K562 (cell line): ENCODE results near the gene ASIC1. TPM values are rescaled to one million over a fixed set of nuclear protein-coding genes. Genes with fewer than 3 reads are reported as not detected.

Experiments
- ATAC-seq: fragments of 200-7000 bp; cut with Tn5 transposase; 3 replicates; pipeline ENCODE4 v1.9.1; 2020; ENCODE audit warnings: moderate library complexity
- BruUV-seq: library from RNA; stranded (reverse); fragments of 400-500 nt; replicated peaks from 2 replicates; lab custom pipeline; 2021; lab: Mats Ljungman, UMichigan
- CTCF ChIA-PET: fragments of 300-600 bp; formaldehyde crosslinking; extraction: SDS; loops from one replicate; lab custom pipeline; 2021; ENCODE audit warnings: low intra/inter-chr PET ratio; lab: Yijun Ruan, JAX
- POLR2A ChIA-PET: fragments of 300-600, 350-650 bp; sonication (Branson Sonifier 250); formaldehyde crosslinking; extraction: SDS; loops from one replicate; lab custom pipeline; 2021; ENCODE audit warnings: antibody characterized with exemption, inconsistent platforms; lab: Yijun Ruan, JAX
- DNase-seq, 4 experiments: peaks; one replicate each; pipeline versions ENCODE4 v3.0.0 to v3.0.0-alpha.2; 2011 to 2018; ENCODE audit warnings: low spot score in 3 of 4, mixed read lengths in 3 of 4; ENCODE audit errors: extremely low read depth in 1 of 4
- FAIRE-seq: peaks from 2 replicates; lab custom pipeline; 2011; peaks lifted over from hg19 to GRCh38; lab: Jason Lieb, UNC
- H2AFZ ChIP-seq: 2 replicates; pipeline ENCODE4 v1.6.0; 2011; ENCODE audit warnings: low read depth, low read length, control low read depth, inconsistent platforms
- H3K27ac ChIP-seq: fragments of 200-600 bp; 3 replicates; pipeline ENCODE4 v1.8.0; 2011; ENCODE audit warnings: low read depth, mild to moderate bottlenecking, control low read depth, inconsistent platforms, low read length, moderate library complexity, mixed read lengths; ENCODE audit errors: extremely low read depth
- H3K27me3 ChIP-seq, 2 experiments: fragments of 300-600 bp in 1 of 2; 2 replicates in 1 of 2; 3 replicates in 1 of 2; pipeline versions ENCODE4 v1.6.0 to v1.8.0; 2011; ENCODE audit warnings: inconsistent platforms in 2 of 2, low read length in 2 of 2, mild to moderate bottlenecking in 1 of 2, mixed read lengths in 1 of 2, moderate library complexity in 1 of 2; ENCODE audit not compliant: control insufficient read depth in 2 of 2, insufficient read depth in 2 of 2
- H3K36me3 ChIP-seq: fragments of 300-600 bp; 3 replicates; pipeline ENCODE4 v1.8.0; 2011; ENCODE audit warnings: mild to moderate bottlenecking, low read length, inconsistent platforms; ENCODE audit not compliant: control insufficient read depth, insufficient read depth
- H3K4me1 ChIP-seq, 2 experiments: fragments of 200-600 bp in 1 of 2; replicated peaks in 1 of 2; 2 replicates in 1 of 2; 3 replicates in 1 of 2; pipeline versions ENCODE4 v1.5.1 to v1.8.0; 2011; ENCODE audit warnings: inconsistent platforms in 2 of 2, low read length in 2 of 2, mild to moderate bottlenecking in 1 of 2, mixed read lengths in 1 of 2, moderate library complexity in 1 of 2; ENCODE audit not compliant: control insufficient read depth in 2 of 2, insufficient read depth in 2 of 2
- H3K4me2 ChIP-seq: 2 replicates; pipeline ENCODE4 v1.6.1; 2011; ENCODE audit warnings: low read length, control low read depth, inconsistent platforms, mixed read lengths; ENCODE audit not compliant: insufficient read depth
- H3K4me3 ChIP-seq: fragments of 200-600 bp; sonication (generic), shearing (Covaris generic); 2 replicates; pipeline ENCODE4 v1.5.1; 2016; ENCODE audit warnings: control low read depth, inconsistent platforms
- H3K79me2 ChIP-seq: fragments of 200-600 bp; 3 replicates; pipeline ENCODE4 v1.8.0; 2011; ENCODE audit warnings: low read length, inconsistent platforms; ENCODE audit not compliant: control insufficient read depth, insufficient read depth
- H3K9ac ChIP-seq, 2 experiments: 2 replicates each; pipeline versions ENCODE4 v1.6.0 to v1.6.1; 2011; ENCODE audit warnings: low read depth in 2 of 2, low read length in 2 of 2, control low read depth in 1 of 2, inconsistent platforms in 1 of 2, mild to moderate bottlenecking in 1 of 2, mixed read lengths in 1 of 2; ENCODE audit not compliant: insufficient read depth in 1 of 2
- H3K9me1 ChIP-seq: one replicate; pipeline ENCODE4 v1.6.0; 2011; ENCODE audit warnings: inconsistent platforms, mild to moderate bottlenecking, low read length, moderate library complexity; ENCODE audit not compliant: control insufficient read depth, insufficient read depth
- H3K9me3 ChIP-seq: replicated peaks from 2 replicates; pipeline ENCODE4 v1.5.1; 2011; ENCODE audit warnings: low read depth, low read length, inconsistent platforms; ENCODE audit not compliant: control insufficient read depth, insufficient read depth
- H4K20me1 ChIP-seq: replicated peaks from 2 replicates; pipeline ENCODE4 v1.6.1; 2011; ENCODE audit warnings: low read length, inconsistent platforms, mixed read lengths; ENCODE audit not compliant: control insufficient read depth, insufficient read depth
- BCL6 ChIP-seq: fragments of 250-450 bp; sonication (Bioruptor Pico); IDR thresholded peaks from 2 replicates; pipeline ENCODE4 v1.4.0; 2020
- HINFP ChIP-seq: fragments of 450-650 bp; conservative IDR thresholded peaks from 2 replicates; pipeline ENCODE4 v1.6.1; 2016; ENCODE audit warnings: missing genetic modification characterization, low read depth, mild to moderate bottlenecking, control low read depth, missing compliant biosample characterization
- HMG20B ChIP-seq: fragments of 250-450 bp; sonication (Bioruptor Pico); IDR thresholded peaks from 2 replicates; pipeline ENCODE4 v1.5.0; 2021; ENCODE audit warnings: mild to moderate bottlenecking
- TCF7 ChIP-seq: sonication (generic); IDR thresholded peaks from 2 replicates; pipeline ENCODE4 v1.6.1; 2016; ENCODE audit warnings: antibody characterized with exemption, borderline replicate concordance
- YY1 ChIP-seq, 3 experiments: IDR thresholded peaks; 2 replicates each; pipeline ENCODE4 v1.6.1; 2011; ENCODE audit warnings: low read length in 2 of 3, mild to moderate bottlenecking in 2 of 3, moderate library complexity in 2 of 3, borderline replicate concordance in 1 of 3, control low read depth in 1 of 3, low read depth in 1 of 3; ENCODE audit not compliant: insufficient read depth in 3 of 3, insufficient replicate concordance in 2 of 3, control insufficient read depth in 1 of 3, insufficient read length in 1 of 3; ENCODE audit errors: extremely low read depth in 1 of 3
- ZNF3 ChIP-seq: fragments of 250-450 bp; sonication (Bioruptor Pico); IDR thresholded peaks from 2 replicates; pipeline ENCODE4 v1.5.0; 2021; ENCODE audit warnings: mild to moderate bottlenecking, moderate library complexity
- WGBS: fragments of 100-300 bp; shearing (Covaris generic); methylation state at CpG from one replicate; pipeline ENCODE4 v1.1.6; 2016; ENCODE audit warnings: low coverage, mixed read lengths; ENCODE audit not compliant: insufficient coverage; ENCODE audit errors: missing lambda C conversion rate; 5-methylcytosine and 5-hydroxymethylcytosine counted together
- in situ Hi-C: fragments of 300-500 bp; cut with MboI; formaldehyde crosslinking; loops from 4 replicates; pipeline ENCODE4 v1.15.0; 2018; ENCODE audit warnings: inconsistent platforms, mixed read lengths
- intact Hi-C: fragments of 100-400 bp; cut with micrococcal nuclease; formaldehyde crosslinking; loops from 2 replicates; pipeline ENCODE4 v1.14.2; 2022
- polyA plus RNA-seq, 8 experiments: library from polyadenylated mRNA; depleted of rRNA in 4 of 8; stranded (reverse) in 5 of 8; unstranded in 3 of 8; fragments of >200 nt; fragmentation: Nextera tagmentation in 2 of 8; fragmentation: Illumina TruSeq in 1 of 8; extraction: Ambion mirVana in 2 of 8; extraction: Trizol in 1 of 8; gene quantifications; 2 replicates each; pipeline versions ENCODE4 v1.2.1 to v1.2.3, GENCODE V29; 2011 to 2014; ENCODE audit warnings: inconsistent platforms in 1 of 8, missing spikeins in 1 of 8
- total RNA-seq, 7 experiments: library from RNA; depleted of rRNA in 6 of 7; stranded (reverse); fragments of >200 nt in 6 of 7; fragmentation: Illumina TruSeq in 2 of 7; extraction: Trizol in 2 of 7; gene quantifications; 2 replicates each; pipeline versions ENCODE4 v1.2.1 to v1.2.3, GENCODE V29; 2011 to 2021; ENCODE audit warnings: low replicate concordance in 1 of 7
- TF ChIP-seq, protein P1 (sequence below): fragments of 250-450 bp; sonication (Bioruptor Pico); IDR thresholded peaks from 2 replicates; pipeline ENCODE4 v1.5.0; 2021
- TF ChIP-seq, protein P2 (sequence below): fragments of 200-800 bp; sonication (Bioruptor generic); IDR thresholded peaks from 2 replicates; pipeline ENCODE4 v1.6.1; 2016; ENCODE audit warnings: missing genetic modification characterization, missing compliant biosample characterization
- TF ChIP-seq, protein P3 (sequence below): fragments of 200-800 bp; sonication (Bioruptor generic); IDR thresholded peaks from 2 replicates; pipeline ENCODE4 v1.6.1; 2017; ENCODE audit warnings: missing genetic modification characterization, missing compliant biosample characterization

ASIC1 gene
- total and polyA plus RNA-seq, 9 of the 15 experiments (the other 6 are each of a cell fraction or from before 2014, with no cell fraction given) = 0.01 to 1.7 (median 0.45) TPM

GRCh38 chr12:50017641-50018040 is 39.8 kb upstream of the ASIC1 start:
- TF ChIP-seq TCF7 = no peak
- no peak for TF ChIP-seq YY1 (IDR thresholded peaks at IDR 0.05; ENCODE audit: borderline replicate concordance in 1 of 3, control insufficient read depth in 1 of 3, extremely low read depth in 1 of 3, insufficient read depth in 3 of 3, insufficient read length in 1 of 3, insufficient replicate concordance in 2 of 3, low read depth in 1 of 3, low read length in 2 of 3)
- TF ChIP-seq, protein P1, sequence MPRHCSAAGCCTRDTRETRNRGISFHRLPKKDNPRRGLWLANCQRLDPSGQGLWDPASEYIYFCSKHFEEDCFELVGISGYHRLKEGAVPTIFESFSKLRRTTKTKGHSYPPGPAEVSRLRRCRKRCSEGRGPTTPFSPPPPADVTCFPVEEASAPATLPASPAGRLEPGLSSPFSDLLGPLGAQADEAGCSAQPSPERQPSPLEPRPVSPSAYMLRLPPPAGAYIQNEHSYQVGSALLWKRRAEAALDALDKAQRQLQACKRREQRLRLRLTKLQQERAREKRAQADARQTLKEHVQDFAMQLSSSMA (CRISPR knock-in tag) = no peak
- no peak for TF ChIP-seq ZNF3
- TF ChIP-seq, protein P2, sequence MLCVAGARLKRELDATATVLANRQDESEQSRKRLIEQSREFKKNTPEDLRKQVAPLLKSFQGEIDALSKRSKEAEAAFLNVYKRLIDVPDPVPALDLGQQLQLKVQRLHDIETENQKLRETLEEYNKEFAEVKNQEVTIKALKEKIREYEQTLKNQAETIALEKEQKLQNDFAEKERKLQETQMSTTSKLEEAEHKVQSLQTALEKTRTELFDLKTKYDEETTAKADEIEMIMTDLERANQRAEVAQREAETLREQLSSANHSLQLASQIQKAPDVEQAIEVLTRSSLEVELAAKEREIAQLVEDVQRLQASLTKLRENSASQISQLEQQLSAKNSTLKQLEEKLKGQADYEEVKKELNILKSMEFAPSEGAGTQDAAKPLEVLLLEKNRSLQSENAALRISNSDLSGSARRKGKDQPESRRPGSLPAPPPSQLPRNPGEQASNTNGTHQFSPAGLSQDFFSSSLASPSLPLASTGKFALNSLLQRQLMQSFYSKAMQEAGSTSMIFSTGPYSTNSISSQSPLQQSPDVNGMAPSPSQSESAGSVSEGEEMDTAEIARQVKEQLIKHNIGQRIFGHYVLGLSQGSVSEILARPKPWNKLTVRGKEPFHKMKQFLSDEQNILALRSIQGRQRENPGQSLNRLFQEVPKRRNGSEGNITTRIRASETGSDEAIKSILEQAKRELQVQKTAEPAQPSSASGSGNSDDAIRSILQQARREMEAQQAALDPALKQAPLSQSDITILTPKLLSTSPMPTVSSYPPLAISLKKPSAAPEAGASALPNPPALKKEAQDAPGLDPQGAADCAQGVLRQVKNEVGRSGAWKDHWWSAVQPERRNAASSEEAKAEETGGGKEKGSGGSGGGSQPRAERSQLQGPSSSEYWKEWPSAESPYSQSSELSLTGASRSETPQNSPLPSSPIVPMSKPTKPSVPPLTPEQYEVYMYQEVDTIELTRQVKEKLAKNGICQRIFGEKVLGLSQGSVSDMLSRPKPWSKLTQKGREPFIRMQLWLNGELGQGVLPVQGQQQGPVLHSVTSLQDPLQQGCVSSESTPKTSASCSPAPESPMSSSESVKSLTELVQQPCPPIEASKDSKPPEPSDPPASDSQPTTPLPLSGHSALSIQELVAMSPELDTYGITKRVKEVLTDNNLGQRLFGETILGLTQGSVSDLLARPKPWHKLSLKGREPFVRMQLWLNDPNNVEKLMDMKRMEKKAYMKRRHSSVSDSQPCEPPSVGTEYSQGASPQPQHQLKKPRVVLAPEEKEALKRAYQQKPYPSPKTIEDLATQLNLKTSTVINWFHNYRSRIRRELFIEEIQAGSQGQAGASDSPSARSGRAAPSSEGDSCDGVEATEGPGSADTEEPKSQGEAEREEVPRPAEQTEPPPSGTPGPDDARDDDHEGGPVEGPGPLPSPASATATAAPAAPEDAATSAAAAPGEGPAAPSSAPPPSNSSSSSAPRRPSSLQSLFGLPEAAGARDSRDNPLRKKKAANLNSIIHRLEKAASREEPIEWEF (CRISPR knock-in tag) = no peak
- TF ChIP-seq, protein P3, sequence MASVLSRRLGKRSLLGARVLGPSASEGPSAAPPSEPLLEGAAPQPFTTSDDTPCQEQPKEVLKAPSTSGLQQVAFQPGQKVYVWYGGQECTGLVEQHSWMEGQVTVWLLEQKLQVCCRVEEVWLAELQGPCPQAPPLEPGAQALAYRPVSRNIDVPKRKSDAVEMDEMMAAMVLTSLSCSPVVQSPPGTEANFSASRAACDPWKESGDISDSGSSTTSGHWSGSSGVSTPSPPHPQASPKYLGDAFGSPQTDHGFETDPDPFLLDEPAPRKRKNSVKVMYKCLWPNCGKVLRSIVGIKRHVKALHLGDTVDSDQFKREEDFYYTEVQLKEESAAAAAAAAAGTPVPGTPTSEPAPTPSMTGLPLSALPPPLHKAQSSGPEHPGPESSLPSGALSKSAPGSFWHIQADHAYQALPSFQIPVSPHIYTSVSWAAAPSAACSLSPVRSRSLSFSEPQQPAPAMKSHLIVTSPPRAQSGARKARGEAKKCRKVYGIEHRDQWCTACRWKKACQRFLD (CRISPR knock-in tag) = no peak
- TF ChIP-seq HMG20B (CRISPR knock-in tag) = no peak
- no peak for TF ChIP-seq BCL6 (CRISPR knock-in tag)
- TF ChIP-seq HINFP (tag) = no peak

More at GRCh38 chr12:50017641-50018040, 39.8 kb upstream of the ASIC1 start:
- Histone ChIP-seq H3K36me3 (peaks cover 65% of the 10 kb centered on the region), H3K4me1 (peaks cover 5 to 8% of the 10 kb centered on the region in 2 experiments; a peak in 3 of 5 replicates), H3K27ac (no peak overlapping the region), H3K79me2 (peaks cover 84% of the 10 kb centered on the region), H2AFZ (no peak overlapping the region), H3K4me3 (no peak overlapping the region), H3K27me3 (no peaks in the 10 kb centered on the region), H3K9ac (no peak overlapping the region), H3K4me2 (no peak overlapping the region), H3K9me3 (no peaks in the 10 kb centered on the region), H4K20me1 (peaks cover 8% of the 10 kb centered on the region), H3K9me1 (no peaks in the 10 kb centered on the region)
- ATAC-seq (no peak), DNase-seq (no peak), FAIRE-seq (no peak)
- intact Hi-C loops = no loop called here
- in situ Hi-C loops = no loop called here
- no TSS peak for BruUV-seq
- ChIA-PET CTCF (no interaction called here), POLR2A (interaction anchor here (0.6 to 1.8 kb wide), 3 partner anchors 8 to 12 kb away, joined by 3 to 6 read pairs (median 6); no protein-coding TSS in a partner anchor)
- 90% methylated on average over 6 of the region's 6 CpGs for WGBS
